H1 (cell line): ENCODE results near the gene TRABD.
"Not testable (repeated sequence)": the region's sequence is repeated elsewhere in the genome, so short reads cannot be mapped to it uniquely, and the experiment has no call there.

Source experiments
- BACH1 ChIP-seq: IDR thresholded peaks from 2 replicates; pipeline ENCODE4 v1.6.1; 2012; ENCODE audit warnings: low read length, improper control_type of control experiment
- CHD2 ChIP-seq: IDR thresholded peaks from 2 replicates; pipeline ENCODE4 v1.6.1; 2012; ENCODE audit warnings: low read length, improper control_type of control experiment
- CTCF ChIP-seq, 3 experiments: IDR thresholded peaks; 1 replicate in 2 of 3; 2 replicates in 1 of 3; pipeline versions ENCODE4 v1.5.1 to v1.6.1; 2011; ENCODE audit warnings: low read length in 3 of 3, mild to moderate bottlenecking in 3 of 3, inconsistent platforms in 2 of 3, low read depth in 1 of 3, moderate library complexity in 1 of 3; ENCODE audit not compliant: insufficient read depth in 1 of 3; ENCODE audit errors: control extremely low read depth in 1 of 3
- EZH2 ChIP-seq: fragments of 200-600 bp; sonication (generic); IDR thresholded peaks from 2 replicates; pipeline ENCODE4 v1.7.1; 2012; ENCODE audit warnings: low read depth, mild to moderate bottlenecking, moderate library complexity, low read length, inconsistent platforms; ENCODE audit not compliant: severe bottlenecking
- JUND ChIP-seq: IDR thresholded peaks from 2 replicates; pipeline ENCODE4 v1.6.1; 2011; ENCODE audit warnings: mild to moderate bottlenecking, improper control_type of control experiment, low read length
- KDM1A ChIP-seq: fragments of 200-600, 300-600 bp; sonication (generic); IDR thresholded peaks from 2 replicates; pipeline ENCODE4 v1.7.1; 2016; ENCODE audit warnings: mild to moderate bottlenecking, low read length, borderline replicate concordance
- POLR2A ChIP-seq, 2 experiments: IDR thresholded peaks; 1 replicate in 1 of 2; 2 replicates in 1 of 2; pipeline ENCODE4 v1.6.1; 2011; ENCODE audit warnings: low read depth in 2 of 2, low read length in 2 of 2, mild to moderate bottlenecking in 2 of 2; ENCODE audit errors: control extremely low read depth in 1 of 2
- POLR2AphosphoS5 ChIP-seq: IDR thresholded peaks from 2 replicates; pipeline ENCODE4 v1.6.1; 2011; ENCODE audit warnings: low read depth, low read length
- RAD21 ChIP-seq, 2 experiments: IDR thresholded peaks in 1 of 2; conservative IDR thresholded peaks in 1 of 2; 2 replicates each; pipeline ENCODE4 v1.6.1; 2011; ENCODE audit warnings: low read depth in 2 of 2, low read length in 2 of 2, improper control_type of control experiment in 1 of 2, inconsistent platforms in 1 of 2, mild to moderate bottlenecking in 1 of 2, moderate library complexity in 1 of 2
- SIN3A ChIP-seq, 2 experiments: IDR thresholded peaks in 1 of 2; conservative IDR thresholded peaks in 1 of 2; 2 replicates each; pipeline ENCODE4 v1.6.1; 2011 to 2012; ENCODE audit warnings: low read length in 2 of 2, improper control_type of control experiment in 1 of 2, low read depth in 1 of 2, mild to moderate bottlenecking in 1 of 2
- YY1 ChIP-seq: IDR thresholded peaks from 2 replicates; pipeline ENCODE4 v1.6.1; 2011; ENCODE audit warnings: low read depth, mild to moderate bottlenecking, low read length

DNA sequence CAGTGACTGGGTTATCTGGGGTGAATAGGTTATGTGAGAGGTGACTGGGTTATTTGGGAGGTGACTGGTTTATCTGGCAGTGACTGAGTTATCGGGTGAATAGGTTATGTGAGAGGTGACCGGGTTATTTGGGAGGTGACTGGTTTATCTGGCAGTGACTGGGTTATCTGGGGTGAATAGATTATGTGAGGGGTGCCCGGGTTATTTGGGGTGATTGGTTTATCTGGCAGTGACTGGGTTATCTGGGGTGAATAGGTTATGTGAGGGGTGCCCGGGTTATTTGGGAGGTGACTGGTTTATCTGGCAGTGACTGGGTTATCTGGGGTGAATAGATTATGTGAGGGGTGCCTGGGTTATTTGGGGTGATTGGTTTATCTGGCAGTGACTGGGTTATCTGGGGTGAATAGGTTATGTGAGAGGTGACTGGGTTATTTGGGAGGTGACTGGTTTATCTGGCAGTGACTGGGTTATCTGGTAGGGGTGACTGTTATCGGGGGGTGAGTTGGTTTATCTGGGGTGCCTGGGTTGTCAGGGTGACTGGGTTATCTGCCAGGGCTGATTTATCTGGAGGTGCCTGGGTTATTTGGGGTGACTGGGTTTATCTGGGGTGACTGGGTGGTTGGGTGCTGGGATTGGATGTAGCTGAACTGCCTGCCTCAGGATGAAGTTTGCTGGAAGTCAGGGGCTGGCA lies 17.1 kb upstream of the TRABD start:
- TF ChIP-seq YY1; POLR2A (IDR thresholded peaks at IDR 0.05; ENCODE audit: control extremely low read depth in 1 of 2, low read depth in 2 of 2, low read length in 2 of 2); SIN3A (conservative IDR thresholded peaks at IDR 0.05 in 1 of 2, IDR thresholded peaks at IDR 0.05 in 1 of 2; ENCODE audit: low read depth in 1 of 2, low read length in 2 of 2); EZH2; RAD21 (IDR thresholded peaks at IDR 0.05 in 1 of 2, conservative IDR thresholded peaks at IDR 0.05 in 1 of 2; ENCODE audit: low read depth in 2 of 2, low read length in 2 of 2); JUND; KDM1A; BACH1; CTCF (IDR thresholded peaks at IDR 0.05; ENCODE audit: control extremely low read depth in 1 of 3, insufficient read depth in 1 of 3, low read depth in 1 of 3, low read length in 3 of 3); CHD2; POLR2AphosphoS5: not testable (repeated sequence)
